Ovary (tissue), 9 donors: Measurements from ENCODE around the gene SLC37A1. TPM values are rescaled to one million over a fixed set of nuclear protein-coding genes. Genes with fewer than 3 reads are reported as not detected.

Experiments used
- DNase-seq, 5 donors: peaks; one replicate each; pipeline ENCODE4 v3.0.0-alpha.2; 2019 to 2020
- H3K27ac ChIP-seq, 2 donors: fragments of 200-600 bp; one replicate each; pipeline versions ENCODE4 v1.5.1 to v1.8.0; 2019 to 2022
- H3K27me3 ChIP-seq: fragments of 200-600 bp; one replicate; pipeline ENCODE4 v1.8.0; 2022
- H3K36me3 ChIP-seq: fragments of 200-600 bp; sonication (generic); one replicate; pipeline ENCODE4 v1.5.1; 2019
- H3K4me1 ChIP-seq: one replicate; pipeline ENCODE4 v1.8.1; 2013; ENCODE audit warnings: mild to moderate bottlenecking, moderate library complexity; ENCODE audit not compliant: insufficient read depth
- H3K4me3 ChIP-seq: fragments of 200-600 bp; sonication (generic); one replicate; pipeline ENCODE4 v1.5.1; 2017
- H3K9me3 ChIP-seq, 2 donors: fragments of 200-600 bp in 1 of 2; sonication (generic) in 1 of 2; one replicate each; pipeline versions ENCODE4 v1.5.1 to v1.8.1; 2013 to 2019; ENCODE audit warnings: mild to moderate bottlenecking in 1 of 2, moderate library complexity in 1 of 2
- CTCF ChIP-seq, 3 donors: fragments of 450-650 bp in 2 of 3; fragments of 200-600 bp in 1 of 3; IDR thresholded peaks; one replicate each; pipeline versions ENCODE4 v1.5.1 to v1.8.0; 2016 to 2022; ENCODE audit warnings: antibody characterized with exemption in 3 of 3, mild to moderate bottlenecking in 1 of 3
- EP300 ChIP-seq: sonication (generic); formaldehyde crosslinking; IDR thresholded peaks from one replicate; pipeline ENCODE4 v1.6.1; 2017; ENCODE audit warnings: antibody characterized with exemption
- POLR2A ChIP-seq: fragments of 450-650 bp; IDR thresholded peaks from one replicate; pipeline ENCODE4 v1.6.1; 2017; ENCODE audit warnings: antibody characterized with exemption, mild to moderate bottlenecking, moderate library complexity
- WGBS, 3 donors: extraction: QIAGEN DNeasy Blood & Tissue Kit in 1 of 3; methylation state at CpG; one replicate each; pipeline versions ENCODE4 v1.1.5 to v1.1.7; 2013 to 2017; 5-methylcytosine and 5-hydroxymethylcytosine counted together
- intact Hi-C, 4 donors: fragments of 100-400 bp; cut with DNase I; formaldehyde crosslinking; loops; one replicate each; pipeline versions ENCODE4 v1.11.0 to v1.15.1; 2022 to 2023
- polyA plus RNA-seq, 2 donors: library from polyadenylated mRNA; stranded (reverse); fragments of 200-250 nt in 1 of 2; fragments of 350-450 nt in 1 of 2; fragmentation: Illumina TruSeq in 1 of 2; extraction: RNeasy Lipid Tissue Mini Kit (QIAGEN cat#74804) in 1 of 2; gene quantifications; one replicate each; pipeline ENCODE4 v1.2.3, GENCODE V29; 2013 to 2014
- total RNA-seq, 7 donors: library from RNA; depleted of rRNA in 2 of 7; stranded (reverse); fragments of >200 nt in 2 of 7; fragmentation: NEBNext Ultra II Directional in 3 of 7; extraction: Animal tissue kit (Norgen Biotek cat#: 25700) in 3 of 7; gene quantifications; one replicate each; pipeline versions ENCODE4 v1.1.0 to v1.2.4, GENCODE V29; 2016 to 2023
- donor health status: DM: no; HTN: no; CAD: no; lungs with moderate emphysema.
- donor health status: DM: no; HTN: no; CAD: no.
- donor health status: Bipolar disorder and iron deficiency.
- donor health status: DM: yes; HTN: yes; CAD: no.
- donor health status: DM: no; HTN: no; CAD: no.
- donor health status: DM: yes; HTN: yes; CAD: no.

The SLC37A1 gene
- total and polyA plus RNA-seq, 9 donors, result 5.1 to 10.0 (median 7.4) TPM

GRCh38 chr21:42568376-42568775 is 54.7 kb downstream of the SLC37A1 start:
- Histone ChIP-seq H3K36me3 (no peaks in the 10 kb centered on the region), H3K4me1 (no peaks in the 10 kb centered on the region), H3K27ac (no peak overlapping the region), H3K27me3 (no peaks in the 10 kb centered on the region), H3K4me3 (no peak overlapping the region), H3K9me3 (no peaks in the 10 kb centered on the region)
- DNase-seq, result peak in 2 of 5 donors; percentile 5 to 13
- intact Hi-C loops, result no loop called here
- WGBS, 3 donors, result 95 to 97% (median 95%) methylated on average over 19 of the region's 19 CpGs
- no peak for TF ChIP-seq EP300
- TF ChIP-seq POLR2A, result no peak
- TF ChIP-seq CTCF (IDR thresholded peaks at IDR 0.05), result no peak

GRCh38 chr21:42568866-42569731 is 55.4 kb downstream of the SLC37A1 start:
- no peaks in the 10 kb centered on the region for H3K27me3 ChIP-seq
- H3K4me3 ChIP-seq, result no peak overlapping the region
- 87 to 93% (median 91%) methylated on average over 30 to 35 of the region's 35 CpGs for WGBS, 3 donors
- intact Hi-C loops, result no loop called here
- no peaks in the 10 kb centered on the region for H3K9me3 ChIP-seq
- H3K27ac ChIP-seq, result no peak overlapping the region
- no peaks in the 10 kb centered on the region for H3K36me3 ChIP-seq
- peak in 3 of 5 donors; percentile 8 to 30 (median 13) for DNase-seq
- TF ChIP-seq EP300 (no peak), CTCF (IDR thresholded peaks at IDR 0.05) (no peak), POLR2A (no peak)
- no peaks in the 10 kb centered on the region for H3K4me1 ChIP-seq

- Histone ChIP-seq H3K4me1 (no peaks in the 10 kb centered on the region), H3K27me3 (no peaks in the 10 kb centered on the region), H3K9me3 (no peaks in the 10 kb centered on the region), H3K36me3 (no peaks in the 10 kb centered on the region), H3K27ac (no peak overlapping the region), H3K4me3 (no peak overlapping the region)
- peak in 3 of 5 donors; percentile 8 to 19 (median 11) for DNase-seq
- intact Hi-C loops, result no loop called here
- WGBS, 3 donors, result 84 to 96% (median 95%) methylated on average over 31 of the region's 31 CpGs
- TF ChIP-seq POLR2A, result no peak
- TF ChIP-seq CTCF (IDR thresholded peaks at IDR 0.05), result no peak
- no peak for TF ChIP-seq EP300
These were observed 56.2 kb downstream of the SLC37A1 start for GRCh38 chr21:42569732-42570301.

- no peaks in the 10 kb centered on the region for H3K4me1 ChIP-seq
- H3K4me3 ChIP-seq, result no peak overlapping the region
- no peaks in the 10 kb centered on the region for H3K27me3 ChIP-seq
- H3K36me3 ChIP-seq, result no peaks in the 10 kb centered on the region
- intact Hi-C loops, result no loop called here
- TF ChIP-seq EP300 (no peak), POLR2A (no peak), CTCF (IDR thresholded peaks at IDR 0.05) (no peak)
- no peak overlapping the region for H3K27ac ChIP-seq
- peak in 2 of 5 donors; percentile 5 to 14 for DNase-seq
- no peaks in the 10 kb centered on the region for H3K9me3 ChIP-seq
- WGBS, 3 donors, result 86 to 93% (median 92%) methylated on average over 9 of the region's 9 CpGs
These were observed 56.7 kb downstream of the SLC37A1 start for GRCh38 chr21:42570362-42570761.
